ENCODE measurements around the gene ZNF423. TPM values are rescaled to one million over a fixed set of nuclear protein-coding genes. Genes with fewer than 3 reads are reported as not detected.

Gene ZNF423
- total RNA-seq, 1 donor from 2014 or later = 8.4 TPM

GRCh38 chr16:49532873-49533272, 323.0 kb downstream of the ZNF423 start:
- DNase-seq (no peak), ATAC-seq (ENCODE audit: poor library complexity) (no peak)
- intact Hi-C loops (cut with DNase I) = no loop called here

- intact Hi-C loops (cut with DNase I) = no loop called here
- ATAC-seq (ENCODE audit: poor library complexity) (no peak), DNase-seq (no peak)
Observed at GRCh38 chr16:49531931-49532840, 323.7 kb downstream of the ZNF423 start.

GRCh38 chr16:49531425-49531824, 324.5 kb downstream of the ZNF423 start:
- intact Hi-C loops (cut with DNase I) = no loop called here
- DNase-seq (no peak), ATAC-seq (ENCODE audit: poor library complexity) (no peak)

- intact Hi-C loops (cut with DNase I) = no loop called here
- ATAC-seq (ENCODE audit: poor library complexity) = no peak
- DNase-seq = no peak
Observed at GRCh38 chr16:49530427-49530970, 325.4 kb downstream of the ZNF423 start.

GRCh38 chr16:49529411-49530045, 326.4 kb downstream of the ZNF423 start:
- intact Hi-C loops (cut with DNase I) = no loop called here
- ATAC-seq (ENCODE audit: poor library complexity) = no peak
- no peak for DNase-seq

- ATAC-seq (ENCODE audit: poor library complexity) = no peak
Observed at GRCh38 chr16:49528866-49529288, 327.0 kb downstream of the ZNF423 start.

GRCh38 chr16:49528060-49528865, 327.6 kb downstream of the ZNF423 start:
- no peak for DNase-seq
- ATAC-seq (ENCODE audit: poor library complexity) = peak; percentile 37
- intact Hi-C loops (cut with DNase I) = no loop called here

More at GRCh38 chr16:49528866-49529288, 327.0 kb downstream of the ZNF423 start:
- intact Hi-C loops (cut with DNase I) = no loop called here
- DNase-seq = no peak

GRCh38 chr16:49527611-49528010, 328.3 kb downstream of the ZNF423 start:
- no peak for DNase-seq
- intact Hi-C loops (cut with DNase I) = no loop called here
- no peak for ATAC-seq (ENCODE audit: poor library complexity)

GRCh38 chr16:49526860-49527365, 329.0 kb downstream of the ZNF423 start:
- intact Hi-C loops (cut with DNase I) = no loop called here
- no peak for ATAC-seq (ENCODE audit: poor library complexity)
- no peak for DNase-seq

- ATAC-seq (ENCODE audit: poor library complexity) = no peak
- intact Hi-C loops (cut with DNase I) = no loop called here
- no peak for DNase-seq
Observed at GRCh38 chr16:49524947-49525315, 331.0 kb downstream of the ZNF423 start.

GRCh38 chr16:49524216-49524946, 331.5 kb downstream of the ZNF423 start:
- intact Hi-C loops (cut with DNase I) = no loop called here
- ATAC-seq (ENCODE audit: poor library complexity) (no peak), DNase-seq (no peak)

GRCh38 chr16:49523435-49524159, 332.3 kb downstream of the ZNF423 start:
- ATAC-seq (ENCODE audit: poor library complexity) (no peak), DNase-seq (no peak)
- intact Hi-C loops (cut with DNase I) = no loop called here

GRCh38 chr16:49521734-49522325, 334.1 kb downstream of the ZNF423 start:
- ATAC-seq (ENCODE audit: poor library complexity) = no peak
- intact Hi-C loops (cut with DNase I) = no loop called here

GRCh38 chr16:49520492-49521038, 335.3 kb downstream of the ZNF423 start:
- ATAC-seq (ENCODE audit: poor library complexity) = no peak
- intact Hi-C loops (cut with DNase I) = no loop called here
- DNase-seq = no peak

More at GRCh38 chr16:49521734-49522325, 334.1 kb downstream of the ZNF423 start:
- no peak for DNase-seq

GRCh38 chr16:49519741-49520140, 336.2 kb downstream of the ZNF423 start:
- DNase-seq = no peak
- no peak for ATAC-seq (ENCODE audit: poor library complexity)
- intact Hi-C loops (cut with DNase I) = no loop called here

GRCh38 chr16:49519008-49519656, 336.8 kb downstream of the ZNF423 start:
- intact Hi-C loops (cut with DNase I) = no loop called here
- ATAC-seq (ENCODE audit: poor library complexity) = no peak
- DNase-seq = no peak
